MM.1S (cell line): ENCODE data around the gene KIF21B.

Experiments used
- DNase-seq: peaks from one replicate; pipeline ENCODE4 v3.0.0-alpha.2; 2015
- H2AFZ ChIP-seq: fragments of 300-600 bp; sonication (generic); 2 replicates; pipeline ENCODE4 v1.6.0; 2016; ENCODE audit warnings: antibody characterized with exemption, low read length
- H3F3A ChIP-seq: fragments of 300-600 bp; sonication (generic); 2 replicates; pipeline ENCODE4 v1.6.1; 2016; ENCODE audit warnings: mild to moderate bottlenecking, antibody characterized with exemption, low read length, moderate library complexity, mixed read lengths; ENCODE audit not compliant: insufficient read depth
- H3K27ac ChIP-seq: fragments of 300-600 bp; sonication (generic); 2 replicates; pipeline ENCODE4 v1.5.1; 2016; ENCODE audit warnings: mild to moderate bottlenecking, low read length
- H3K27me3 ChIP-seq: fragments of 300-600 bp; sonication (generic); replicated peaks from 2 replicates; pipeline ENCODE4 v1.6.0; 2016; ENCODE audit warnings: low read length; ENCODE audit not compliant: insufficient read depth
- H3K36me3 ChIP-seq: fragments of 300-600 bp; sonication (generic); replicated peaks from 2 replicates; pipeline ENCODE4 v1.6.1; 2016; ENCODE audit warnings: mild to moderate bottlenecking, low read length, mixed read lengths; ENCODE audit not compliant: insufficient read depth
- H3K4me1 ChIP-seq: fragments of 300-600 bp; sonication (generic); 2 replicates; pipeline ENCODE4 v1.6.1; 2016; ENCODE audit warnings: low read length, mixed read lengths
- H3K4me2 ChIP-seq: fragments of 300-600 bp; sonication (generic); 2 replicates; pipeline ENCODE4 v1.6.0; 2016; ENCODE audit warnings: low read depth, low read length
- H3K4me3 ChIP-seq: fragments of 300-600 bp; sonication (generic); 2 replicates; pipeline ENCODE4 v1.5.1; 2016; ENCODE audit warnings: low read length, mixed read lengths
- H3K79me2 ChIP-seq: fragments of 300-600 bp; sonication (generic); 2 replicates; pipeline ENCODE4 v1.6.1; 2016; ENCODE audit warnings: mixed run types, low read length, mixed read lengths
- H3K9ac ChIP-seq: fragments of 300-600 bp; sonication (generic); 2 replicates; pipeline ENCODE4 v1.6.1; 2016; ENCODE audit warnings: low read length, mixed read lengths
- H3K9me2 ChIP-seq: fragments of 300-600 bp; sonication (generic); replicated peaks from 2 replicates; pipeline ENCODE4 v1.6.1; 2016; ENCODE audit warnings: mild to moderate bottlenecking, low read length, mixed read lengths; ENCODE audit not compliant: insufficient read depth
- H3K9me3 ChIP-seq: fragments of 300-600 bp; sonication (generic); replicated peaks from 2 replicates; pipeline ENCODE4 v1.6.1; 2016; ENCODE audit warnings: mild to moderate bottlenecking, low read length, mixed read lengths; ENCODE audit not compliant: insufficient read depth
- H4K20me1 ChIP-seq: fragments of 300-600 bp; sonication (generic); 2 replicates; pipeline ENCODE4 v1.6.1; 2016; ENCODE audit warnings: mild to moderate bottlenecking, low read length, moderate library complexity, mixed read lengths; ENCODE audit not compliant: insufficient read depth
- EZH2 ChIP-seq: fragments of 300-600 bp; sonication (generic); optimal IDR thresholded peaks from 2 replicates; pipeline ENCODE3; 2017; ENCODE audit warnings: low read depth, mild to moderate bottlenecking, antibody characterized with exemption, low read length, mixed read lengths
- EZH2phosphoT487 ChIP-seq: fragments of 300-600 bp; sonication (generic); IDR thresholded peaks from 2 replicates; pipeline ENCODE4 v1.6.1; 2018; ENCODE audit warnings: antibody characterized with exemption, low read length
- TF ChIP-seq, protein P1 (sequence below): fragments of 300-600 bp; sonication (generic); IDR thresholded peaks from 2 replicates; pipeline ENCODE4 v1.5.1; 2016; ENCODE audit warnings: antibody characterized with exemption, low read length, mixed read lengths

KIF21B gene

GRCh38 chr1:200985481-200985880, 38.0 kb downstream of the KIF21B start:
- TF ChIP-seq EZH2 (no peak), EZH2phosphoT487 (no peak)
- TF ChIP-seq, protein P1, sequence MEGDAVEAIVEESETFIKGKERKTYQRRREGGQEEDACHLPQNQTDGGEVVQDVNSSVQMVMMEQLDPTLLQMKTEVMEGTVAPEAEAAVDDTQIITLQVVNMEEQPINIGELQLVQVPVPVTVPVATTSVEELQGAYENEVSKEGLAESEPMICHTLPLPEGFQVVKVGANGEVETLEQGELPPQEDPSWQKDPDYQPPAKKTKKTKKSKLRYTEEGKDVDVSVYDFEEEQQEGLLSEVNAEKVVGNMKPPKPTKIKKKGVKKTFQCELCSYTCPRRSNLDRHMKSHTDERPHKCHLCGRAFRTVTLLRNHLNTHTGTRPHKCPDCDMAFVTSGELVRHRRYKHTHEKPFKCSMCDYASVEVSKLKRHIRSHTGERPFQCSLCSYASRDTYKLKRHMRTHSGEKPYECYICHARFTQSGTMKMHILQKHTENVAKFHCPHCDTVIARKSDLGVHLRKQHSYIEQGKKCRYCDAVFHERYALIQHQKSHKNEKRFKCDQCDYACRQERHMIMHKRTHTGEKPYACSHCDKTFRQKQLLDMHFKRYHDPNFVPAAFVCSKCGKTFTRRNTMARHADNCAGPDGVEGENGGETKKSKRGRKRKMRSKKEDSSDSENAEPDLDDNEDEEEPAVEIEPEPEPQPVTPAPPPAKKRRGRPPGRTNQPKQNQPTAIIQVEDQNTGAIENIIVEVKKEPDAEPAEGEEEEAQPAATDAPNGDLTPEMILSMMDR: no peak

GRCh38 chr1:200983035-200983561, 40.4 kb downstream of the KIF21B start:
- no peak for DNase-seq
- Histone ChIP-seq H3K4me2 (no peak overlapping the region), H3K36me3 (peaks cover 33% of the 10 kb centered on the region), H3K27ac (no peak overlapping the region), H3K9me3 (no peaks in the 10 kb centered on the region), H3K27me3 (no peaks in the 10 kb centered on the region), H4K20me1 (no peaks in the 10 kb centered on the region), H3K4me3 (no peak overlapping the region), H3F3A (no peaks in the 10 kb centered on the region), H2AFZ (no peak overlapping the region), H3K79me2 (no peaks in the 10 kb centered on the region), H3K9me2 (no peaks in the 10 kb centered on the region), H3K4me1 (no peaks in the 10 kb centered on the region), H3K9ac (no peak overlapping the region)
- TF ChIP-seq EZH2 (no peak), EZH2phosphoT487 (no peak)
- TF ChIP-seq, protein P1: no peak

More at GRCh38 chr1:200985481-200985880, 38.0 kb downstream of the KIF21B start:
- no peaks in the 10 kb centered on the region for H3K9me3 ChIP-seq
- no peak overlapping the region for H3K27ac ChIP-seq
- H3K9me2 ChIP-seq: no peaks in the 10 kb centered on the region
- no peaks in the 10 kb centered on the region for H4K20me1 ChIP-seq
- no peak overlapping the region for H2AFZ ChIP-seq
- no peak overlapping the region for H3K4me2 ChIP-seq
- H3K27me3 ChIP-seq: no peaks in the 10 kb centered on the region
- no peak overlapping the region for H3K4me3 ChIP-seq
- no peaks in the 10 kb centered on the region for H3F3A ChIP-seq
- no peak for DNase-seq
- H3K9ac ChIP-seq: no peak overlapping the region
- H3K4me1 ChIP-seq: no peaks in the 10 kb centered on the region
- peaks cover 24% of the 10 kb centered on the region; the same call in 1 of the 2 replicates for H3K36me3 ChIP-seq
- H3K79me2 ChIP-seq: no peaks in the 10 kb centered on the region

GRCh38 chr1:200982071-200982945, 41.2 kb downstream of the KIF21B start:
- Histone ChIP-seq H3K4me1 (no peaks in the 10 kb centered on the region), H3K4me3 (no peak overlapping the region), H3K79me2 (no peaks in the 10 kb centered on the region), H3K27ac (no peak overlapping the region), H3K4me2 (no peak overlapping the region), H3K9me2 (no peaks in the 10 kb centered on the region), H3K27me3 (no peaks in the 10 kb centered on the region), H2AFZ (no peak overlapping the region), H3F3A (no peaks in the 10 kb centered on the region), H3K9me3 (no peaks in the 10 kb centered on the region), H3K36me3 (peaks cover 27% of the 10 kb centered on the region), H3K9ac (no peak overlapping the region), H4K20me1 (no peaks in the 10 kb centered on the region)
- TF ChIP-seq, protein P1: no peak
- TF ChIP-seq EZH2phosphoT487 (no peak), EZH2 (no peak)
- DNase-seq: no peak
